Adipose tissue (tissue), 3 donors: Measurements from ENCODE around the gene UBE2K. TPM values are rescaled to one million over a fixed set of nuclear protein-coding genes. Genes with fewer than 3 reads are reported as not detected.
"Not testable (repeated sequence)": the region's sequence is repeated elsewhere in the genome, so short reads cannot be mapped to it uniquely, and the experiment has no call there.

Experiments
- H3K27ac ChIP-seq: one replicate; pipeline ENCODE4 v1.5.1; 2013; ENCODE audit warnings: low read depth, low read length
- WGBS, 3 donors: extraction: QIAGEN DNeasy Blood & Tissue Kit; methylation state at CpG; one replicate each; pipeline ENCODE4 v1.1.7; 2013; 5-methylcytosine and 5-hydroxymethylcytosine counted together
- polyA plus RNA-seq, 3 donors: library from polyadenylated mRNA; stranded (reverse); fragments of 200-250 nt; gene quantifications; one replicate each; pipeline ENCODE4 v1.2.3, GENCODE V29; 2013
- donor health status: healthy with polysubstance abuse.
- donor health status: Bipolar disorder and iron deficiency.
- donor health status: healthy.

The UBE2K gene
- polyA plus RNA-seq, 3 donors, result 14.0 to 39.7 (median 26.2) TPM

- H3K27ac ChIP-seq, result no peak overlapping the region
- WGBS, 3 donors, result 90 to 94% (median 94%) methylated on average over 9 of the region's 9 CpGs
Measured at GRCh38 chr4:39763714-39764572, 66.0 kb downstream of the UBE2K start.

DNA sequence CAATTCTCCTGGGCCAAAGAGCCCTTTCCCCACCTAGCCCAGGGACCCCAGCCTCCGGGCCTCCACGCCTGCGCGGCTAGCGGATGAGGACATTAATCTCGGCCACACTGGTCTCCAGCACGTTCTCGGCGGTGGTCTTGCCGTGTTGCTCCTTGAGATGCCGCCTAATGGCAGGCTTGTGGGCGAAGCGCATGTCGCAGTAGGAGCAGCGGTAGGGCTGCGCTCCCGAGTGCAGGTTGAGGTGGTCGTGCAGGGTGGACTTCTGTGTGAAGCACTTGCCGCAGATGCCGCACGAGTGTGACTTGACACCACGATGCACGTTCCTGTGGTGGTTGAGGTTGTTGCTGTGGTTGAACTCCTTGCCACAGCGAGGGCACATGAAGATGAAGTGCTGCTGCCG is 72.1 kb downstream of the UBE2K start:
- no peak overlapping the region for H3K27ac ChIP-seq
- 95 to 98% (median 96%) methylated on average over 25 of the region's 25 CpGs for WGBS, 3 donors

- no peak overlapping the region for H3K27ac ChIP-seq
- 97 to 99% (median 98%) methylated on average over 19 of the region's 19 CpGs for WGBS, 3 donors
Measured at GRCh38 chr4:39770471-39770870, 72.5 kb downstream of the UBE2K start.

- H3K27ac ChIP-seq, result no peak overlapping the region
- WGBS, 3 donors, result 95 to 97% (median 97%) methylated on average over 53 to 57 of the region's 57 CpGs
Measured at GRCh38 chr4:39770969-39771724, 73.2 kb downstream of the UBE2K start.

DNA sequence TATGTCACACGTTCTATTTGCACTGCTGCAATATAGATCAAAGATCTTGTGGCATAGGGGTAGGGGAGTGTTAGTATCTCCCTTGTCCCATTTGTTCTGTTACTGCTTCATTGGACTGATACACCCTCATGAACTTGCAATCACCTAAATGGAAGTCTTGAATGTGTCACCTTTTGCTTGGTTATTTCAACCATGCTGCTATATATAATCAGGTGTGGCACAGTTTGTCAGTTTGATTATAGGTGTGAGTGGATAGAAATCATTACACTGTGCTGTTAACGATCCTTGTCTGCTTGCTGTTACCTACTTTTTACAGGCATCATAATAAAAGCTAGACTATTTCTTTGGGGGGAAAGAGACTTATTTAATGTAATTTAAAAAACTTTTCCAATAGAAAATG is 84.1 kb downstream of the UBE2K start:
- 80 to 91% (median 86%) methylated on average over 2 of the region's 2 CpGs for WGBS, 3 donors
- not testable (repeated sequence) for H3K27ac ChIP-seq

DNA sequence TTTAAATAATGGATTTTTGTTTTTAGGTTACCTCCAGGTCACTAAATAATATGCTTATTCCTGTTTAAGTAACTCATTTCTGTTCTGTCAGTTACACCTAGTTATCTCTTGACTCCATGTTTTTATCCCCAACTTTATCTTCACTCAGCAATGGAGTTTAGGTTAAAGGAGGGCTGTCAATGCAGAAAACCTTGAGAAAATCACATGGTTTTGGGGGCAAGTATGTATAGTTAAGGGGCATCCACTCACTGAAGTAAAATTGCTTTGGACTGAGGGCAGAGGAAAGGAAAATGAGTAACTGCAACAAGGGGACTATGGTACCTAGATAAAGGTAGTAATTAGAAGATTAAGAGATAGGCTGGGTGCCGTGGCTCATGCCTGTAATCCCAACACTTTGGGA is 87.1 kb downstream of the UBE2K start:
- H3K27ac ChIP-seq, result no peak overlapping the region
- WGBS, 3 donors, result 57 to 74% (median 58%) methylated on average over 1 of the region's 1 CpG

- H3K27ac ChIP-seq, result no peak overlapping the region
- 81 to 93% (median 85%) methylated on average over 4 of the region's 4 CpGs for WGBS, 3 donors
Measured at GRCh38 chr4:39786838-39787237, 88.9 kb downstream of the UBE2K start.

- WGBS, 3 donors, result 89 to 92% (median 90%) methylated on average over 5 of the region's 5 CpGs
- H3K27ac ChIP-seq, result no peak overlapping the region
Measured at GRCh38 chr4:39792128-39792527, 94.2 kb downstream of the UBE2K start.

DNA sequence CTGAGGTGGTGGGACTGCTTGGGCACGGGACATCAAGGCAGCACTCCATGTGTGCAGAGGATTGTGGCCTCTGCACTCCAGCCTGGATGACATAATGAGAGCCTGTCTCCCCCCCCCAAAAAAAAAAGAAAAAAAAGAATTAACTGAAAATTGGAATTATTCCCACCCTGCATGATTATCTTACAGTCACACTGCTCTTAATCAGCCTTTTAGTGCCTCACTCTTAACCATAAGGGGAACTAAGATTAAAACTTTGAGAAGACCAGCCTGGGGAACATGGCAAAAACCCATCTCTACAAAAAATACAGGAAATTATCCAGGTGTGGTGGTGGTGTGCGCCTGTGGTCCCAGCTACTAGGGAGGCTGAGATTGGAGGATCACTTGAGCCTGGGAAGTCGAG is 94.6 kb downstream of the UBE2K start:
- no peak overlapping the region for H3K27ac ChIP-seq
- 88 to 94% (median 93%) methylated on average over 3 of the region's 3 CpGs for WGBS, 3 donors

GRCh38 chr4:39792976-39793375 is 95.0 kb downstream of the UBE2K start:
- not testable (repeated sequence) for H3K27ac ChIP-seq
- WGBS, 3 donors, result 94 to 95% (median 94%) methylated on average over 13 of the region's 13 CpGs

- H3K27ac ChIP-seq, result no peak overlapping the region
- WGBS, 3 donors, result 67 to 94% (median 91%) methylated on average over 4 of the region's 4 CpGs
Measured at GRCh38 chr4:39802005-39802404, 104.1 kb downstream of the UBE2K start.

DNA sequence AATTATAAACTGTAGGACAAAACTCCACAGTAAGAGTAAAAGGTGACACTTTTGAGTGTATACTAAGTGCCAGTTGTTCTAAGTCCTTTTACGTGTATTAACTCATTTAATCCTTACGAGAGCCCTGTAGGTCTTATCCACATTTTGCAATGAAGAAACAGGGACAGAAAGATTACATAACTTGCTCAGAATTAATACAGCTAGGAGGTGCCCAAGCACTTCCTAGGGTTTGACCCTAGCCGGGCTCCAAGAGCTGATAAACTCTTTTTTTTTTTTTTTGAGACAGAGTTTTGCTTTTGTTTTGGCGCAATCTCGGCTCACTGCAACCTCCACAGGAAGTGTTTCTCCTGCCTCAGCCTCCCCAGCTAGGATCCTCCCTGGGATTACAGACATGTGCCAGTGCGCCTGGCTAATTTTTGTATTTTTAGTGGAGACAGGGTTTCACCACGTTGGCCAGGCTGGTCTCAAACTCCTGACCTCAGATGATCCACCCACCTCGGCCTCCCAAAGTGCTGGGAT is 110.4 kb downstream of the UBE2K start:
- 66 to 75% (median 67%) methylated on average over 8 of the region's 8 CpGs for whole genome bisulfite sequencing, 3 donors
- no peak overlapping the region for H3K27ac ChIP-seq

DNA sequence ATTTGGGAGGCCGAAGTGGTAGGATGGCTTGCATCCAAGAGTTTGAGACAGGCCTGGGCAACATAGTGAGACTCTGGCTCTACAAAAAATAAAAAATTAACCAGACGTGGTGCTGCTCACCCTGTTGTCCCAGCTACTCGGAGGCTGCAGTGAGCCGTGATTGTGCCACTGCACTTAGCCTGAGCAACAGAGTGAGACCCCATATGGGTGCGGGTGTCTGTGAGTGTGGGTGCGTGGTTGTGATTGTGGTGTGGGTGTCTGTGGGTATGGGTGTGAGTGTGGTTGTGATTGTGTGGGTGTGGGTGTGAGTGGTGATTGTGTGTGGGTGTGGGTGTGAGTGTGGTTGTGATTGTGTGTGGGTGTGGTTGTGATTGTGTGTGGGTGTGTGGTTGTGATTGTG is 114.6 kb downstream of the UBE2K start:
- WGBS, 3 donors, result 65 to 72% (median 70%) methylated on average over 6 of the region's 6 CpGs
- no peak overlapping the region for H3K27ac ChIP-seq

GRCh38 chr4:39813033-39813432 is 115.1 kb downstream of the UBE2K start:
- H3K27ac ChIP-seq, result not testable (repeated sequence)
- WGBS, 3 donors, result 0% methylated on average over 1 of the region's 1 CpG; no CpG with 5 or more reads in 2 of the 3 donors

DNA sequence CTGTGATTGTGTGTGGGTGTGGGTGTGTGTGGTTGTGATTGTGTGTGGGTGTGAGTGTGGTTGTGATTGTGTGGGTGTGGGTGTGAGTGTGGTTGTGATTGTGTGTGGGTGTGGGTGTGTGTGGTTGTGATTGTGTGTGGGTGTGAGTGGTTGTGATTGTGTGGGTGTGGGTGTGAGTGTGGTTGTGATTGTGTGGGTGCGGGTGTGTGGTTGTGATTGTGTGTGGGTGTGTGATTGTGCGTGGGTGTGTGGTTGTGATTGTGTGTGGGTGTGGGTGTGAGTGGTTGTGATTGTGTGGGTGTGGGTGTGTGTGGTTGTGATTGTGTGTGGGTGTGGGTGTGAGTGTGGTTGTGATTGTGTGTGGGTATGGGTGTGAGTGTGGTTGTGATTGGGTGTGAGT is 115.8 kb downstream of the UBE2K start:
- not testable (repeated sequence) for H3K27ac ChIP-seq
- WGBS, 3 donors, result 29 to 72% (median 37%) methylated on average over 1 to 2 of the region's 2 CpGs

DNA sequence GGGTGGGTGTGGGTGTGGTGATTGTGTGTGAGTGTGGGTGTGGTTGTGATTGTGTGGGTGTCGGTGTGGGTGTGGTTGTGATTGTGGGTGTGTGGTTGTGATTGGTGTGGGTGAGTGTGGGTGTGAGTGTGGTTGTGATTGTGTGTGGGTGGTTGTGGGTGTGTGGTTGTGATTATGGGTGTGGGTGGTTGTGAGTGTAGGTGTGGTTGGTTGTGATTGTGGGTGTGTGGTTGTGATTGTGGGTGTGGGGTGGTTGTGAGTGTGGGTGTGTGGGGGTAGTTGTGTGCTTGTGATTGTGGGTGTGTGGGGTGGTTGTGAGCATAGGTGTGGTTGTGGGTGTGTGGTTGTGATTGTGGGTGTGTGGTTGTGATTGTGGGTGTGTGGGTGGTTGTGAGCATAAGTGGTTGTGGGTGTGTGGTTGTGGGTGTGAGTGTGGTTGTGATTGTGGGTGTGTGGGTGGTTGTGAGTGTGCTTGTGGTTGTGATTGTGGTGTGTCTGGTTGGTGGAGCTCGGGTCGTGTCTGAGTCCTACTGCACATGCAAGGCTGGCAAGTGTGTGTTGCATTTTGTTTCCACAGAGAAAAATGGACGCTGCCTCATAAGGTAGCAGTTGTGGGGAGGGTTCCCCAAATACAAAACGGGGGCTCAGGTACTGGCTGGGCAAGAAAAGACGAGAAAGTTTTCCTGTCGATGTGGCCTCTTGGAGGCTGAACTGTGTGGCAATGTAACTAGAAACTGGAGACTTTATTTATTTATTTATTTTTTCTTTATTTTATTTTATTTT is 116.7 kb downstream of the UBE2K start:
- H3K27ac ChIP-seq, result no peak overlapping the region
- 78 to 87% (median 84%) methylated on average over 7 of the region's 7 CpGs for WGBS, 3 donors

- WGBS, 3 donors, result 79 to 95% (median 95%) methylated on average over 5 of the region's 5 CpGs
- H3K27ac ChIP-seq, result no peak overlapping the region
Measured at GRCh38 chr4:39818646-39819045, 120.7 kb downstream of the UBE2K start.

- 72 to 78% (median 76%) methylated on average over 5 of the region's 5 CpGs for WGBS, 3 donors
- H3K27ac ChIP-seq, result no peak overlapping the region
Measured at GRCh38 chr4:39820186-39820585, 122.2 kb downstream of the UBE2K start.

DNA sequence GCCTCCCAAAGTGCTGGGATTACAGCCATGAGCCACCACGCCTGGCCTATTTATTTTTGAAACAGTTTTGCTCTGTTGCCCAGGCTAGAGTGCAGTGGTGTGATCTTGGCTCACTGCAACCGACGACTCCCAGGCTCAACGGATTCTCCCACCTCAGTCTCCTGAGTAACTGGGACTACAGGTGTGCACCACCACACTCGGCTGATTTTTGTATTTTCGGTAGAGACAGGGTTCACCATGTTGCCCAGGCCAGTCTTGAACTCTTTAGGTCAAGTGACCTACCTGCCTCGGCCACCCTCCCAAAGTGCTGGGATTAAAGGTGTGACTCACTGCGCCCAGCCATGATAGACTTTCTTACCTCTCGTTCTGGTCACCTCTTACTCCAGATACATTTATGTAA is 124.0 kb downstream of the UBE2K start:
- WGBS, 3 donors, result 97 to 99% (median 99%) methylated on average over 9 of the region's 9 CpGs

More for the DNA sequence above, 124.0 kb downstream of the UBE2K start:
- no peak overlapping the region for H3K27ac ChIP-seq
